Measurements from ENCODE around the gene ZNF701.
A peak's percentile ranks its signal among the peaks of the same experiment; 100 is the strongest.
"Not testable (repeated sequence)": the region's sequence is repeated elsewhere in the genome, so short reads cannot be mapped to it uniquely, and the experiment has no call there.

Gene ZNF701

DNA sequence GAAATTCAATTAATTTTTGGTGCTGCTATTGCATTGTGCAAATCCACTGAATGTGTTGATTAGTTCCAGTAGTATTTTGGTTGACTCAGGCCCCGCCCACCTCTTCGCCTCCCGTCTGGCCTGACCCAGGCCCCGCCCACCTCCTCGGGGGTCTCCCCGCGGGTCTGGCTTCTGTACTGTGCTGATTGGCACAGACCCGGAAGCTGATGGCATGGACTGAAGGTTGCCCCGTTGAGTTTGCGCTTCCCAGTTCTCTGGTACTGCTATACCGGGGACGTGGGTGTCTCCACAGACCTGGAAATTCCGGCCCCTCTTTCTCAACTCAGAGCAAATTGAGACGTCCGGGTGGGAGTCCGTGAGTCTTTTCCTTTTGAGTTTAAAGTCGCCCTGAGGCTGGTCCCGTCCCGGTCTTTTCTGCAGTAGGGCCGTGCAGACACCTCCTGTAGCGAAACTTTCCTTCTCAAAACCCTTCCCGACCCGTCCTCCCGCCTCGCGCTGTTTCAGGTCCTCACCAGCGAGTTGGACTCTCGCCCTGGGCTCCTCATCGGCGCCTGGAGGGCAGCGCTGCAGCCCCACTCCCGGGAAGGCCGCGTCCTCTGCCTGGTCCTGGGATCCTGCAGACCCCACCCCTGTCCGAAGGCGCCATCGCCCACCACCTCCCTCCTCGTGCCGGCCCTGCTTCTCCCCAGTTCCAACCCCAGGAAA is 14.8 kb downstream of the ZNF701 start:
- FAIRE-seq (no peak), DNase-seq (ENCODE audit: insufficient read length) (no peak)
- TF ChIP-seq POLR2A (IDR thresholded peaks at IDR 0.05; ENCODE audit: low read depth, low read length) (no peak), POLR2AphosphoS5 (IDR thresholded peaks at IDR 0.05; ENCODE audit: low read depth, low read length) (no peak), TAF1 (IDR thresholded peaks at IDR 0.05; ENCODE audit: borderline replicate concordance, low read depth, low read length) (no peak)

DNA sequence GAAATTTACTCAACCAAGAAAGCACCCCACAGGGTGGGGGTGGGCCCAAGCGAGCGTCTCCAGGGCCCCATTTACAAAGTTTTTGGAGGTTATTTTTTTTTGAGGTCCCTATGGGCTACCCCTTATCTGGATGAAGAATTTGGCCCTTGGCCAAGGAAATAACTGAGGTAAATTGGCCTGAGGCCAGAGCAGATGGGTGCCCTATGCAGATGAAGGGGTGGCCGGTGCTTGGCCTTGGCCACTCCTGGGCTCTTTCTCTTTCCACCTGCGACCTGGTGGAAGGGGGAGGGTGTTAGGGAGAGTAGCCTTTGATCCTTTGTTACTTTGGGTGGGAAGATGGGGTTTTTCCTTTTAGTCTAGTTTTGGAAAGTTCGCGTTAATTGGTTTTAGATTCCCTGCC is 15.5 kb downstream of the ZNF701 start:
- FAIRE-seq (no peak), DNase-seq (ENCODE audit: insufficient read length) (no peak)
- TF ChIP-seq TAF1 (IDR thresholded peaks at IDR 0.05; ENCODE audit: borderline replicate concordance, low read depth, low read length): no peak
- TF ChIP-seq POLR2AphosphoS5 (IDR thresholded peaks at IDR 0.05; ENCODE audit: low read depth, low read length): no peak
- TF ChIP-seq POLR2A (IDR thresholded peaks at IDR 0.05; ENCODE audit: low read depth, low read length): no peak

DNA sequence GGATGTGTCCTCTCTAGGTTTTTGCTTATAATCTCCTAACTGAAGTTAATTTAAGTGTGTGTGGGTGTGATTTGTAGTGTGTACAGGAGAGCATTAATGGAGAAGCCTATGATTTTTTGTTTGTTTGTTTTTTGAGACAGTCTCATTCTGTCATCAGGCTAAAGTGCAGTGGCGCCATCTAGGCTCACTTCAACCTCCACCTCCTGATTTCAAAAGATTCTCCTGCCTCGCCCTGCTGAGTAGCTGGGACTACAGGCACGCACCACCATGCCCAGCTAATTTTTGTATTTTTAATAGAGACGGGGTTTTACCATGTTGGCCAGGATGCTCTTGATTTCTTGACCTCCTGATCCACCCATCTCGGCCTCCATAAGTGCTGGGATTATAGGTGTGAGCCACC is 20.6 kb downstream of the ZNF701 start:
- FAIRE-seq: no peak

DNA sequence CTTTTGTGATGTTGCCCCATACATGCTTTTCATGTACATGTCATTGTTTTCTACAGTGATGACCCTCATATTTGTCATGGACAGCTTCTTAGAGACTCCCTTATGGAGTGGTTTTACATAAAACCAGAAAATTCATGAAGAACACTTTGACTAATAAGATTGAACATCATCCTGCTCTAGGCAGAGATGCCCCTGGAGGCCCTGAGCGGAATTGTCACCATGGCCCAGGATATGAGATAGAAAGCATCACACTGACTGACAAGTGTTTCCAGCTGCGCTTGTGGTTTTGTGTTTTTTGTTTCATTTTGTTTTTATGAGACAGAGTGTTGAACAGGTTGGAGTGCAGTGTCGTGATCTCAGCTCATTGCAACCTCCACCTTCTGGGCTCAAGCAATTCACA is 22.2 kb downstream of the ZNF701 start:
- DNase-seq (ENCODE audit: insufficient read length) (no peak), FAIRE-seq (no peak)
- TF ChIP-seq POLR2A (IDR thresholded peaks at IDR 0.05; ENCODE audit: low read depth, low read length) (no peak), TAF1 (IDR thresholded peaks at IDR 0.05; ENCODE audit: borderline replicate concordance, low read depth, low read length) (no peak), POLR2AphosphoS5 (IDR thresholded peaks at IDR 0.05; ENCODE audit: low read depth, low read length) (no peak)

More for the DNA sequence above, 20.6 kb downstream of the ZNF701 start:
- no peak for DNase-seq (ENCODE audit: insufficient read length)
- no peak for TF ChIP-seq TAF1 (IDR thresholded peaks at IDR 0.05; ENCODE audit: borderline replicate concordance, low read depth, low read length)
- no peak for TF ChIP-seq POLR2AphosphoS5 (IDR thresholded peaks at IDR 0.05; ENCODE audit: low read depth, low read length)
- TF ChIP-seq POLR2A (IDR thresholded peaks at IDR 0.05; ENCODE audit: low read depth, low read length): no peak

DNA sequence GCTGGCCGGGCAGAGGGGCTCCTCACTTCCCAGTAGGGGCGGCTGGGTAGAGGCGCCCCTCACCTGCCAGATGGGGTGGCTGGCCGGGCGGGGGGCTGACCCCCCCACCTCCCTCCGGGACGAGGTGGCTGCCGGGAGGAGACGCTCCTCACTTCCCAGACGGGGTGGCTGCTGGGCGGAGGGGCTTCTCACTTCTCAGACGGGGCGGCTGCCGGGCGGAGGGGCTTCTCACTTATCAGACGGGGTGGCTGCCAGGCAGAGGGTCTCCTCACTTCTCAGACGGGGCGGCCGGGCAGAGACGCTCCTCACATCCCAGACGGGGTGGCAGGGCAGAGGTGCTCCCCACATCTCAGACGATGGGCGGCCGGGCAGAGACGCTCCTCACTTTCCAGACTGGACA is 23.4 kb downstream of the ZNF701 start:
- not testable (repeated sequence) for DNase-seq (ENCODE audit: insufficient read length); FAIRE-seq

DNA sequence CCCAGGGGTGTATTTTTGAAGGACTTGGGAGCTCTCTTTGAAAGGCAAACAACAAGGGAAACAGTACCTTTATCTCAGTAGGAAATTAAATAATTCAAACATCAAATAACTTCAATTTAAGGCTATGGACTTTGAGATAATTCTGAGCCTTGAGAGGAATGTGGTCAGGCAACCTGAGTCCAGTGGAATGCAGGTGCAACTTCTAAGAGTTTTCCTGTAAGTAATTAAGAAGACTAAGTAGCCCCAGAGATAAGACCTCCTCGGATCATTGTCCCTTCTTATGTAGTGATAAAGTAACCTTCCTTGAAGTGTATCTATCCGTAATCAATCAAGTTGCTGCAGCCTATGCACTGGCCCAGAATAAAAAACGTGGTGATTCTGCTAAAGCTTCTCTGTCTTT is 29.2 kb downstream of the ZNF701 start:
- FAIRE-seq: no peak
- no peak for DNase-seq (ENCODE audit: insufficient read length)
- TF ChIP-seq POLR2A (IDR thresholded peaks at IDR 0.05; ENCODE audit: low read depth, low read length) (no peak), TAF1 (IDR thresholded peaks at IDR 0.05; ENCODE audit: borderline replicate concordance, low read depth, low read length) (no peak), POLR2AphosphoS5 (IDR thresholded peaks at IDR 0.05; ENCODE audit: low read depth, low read length) (no peak)

DNA sequence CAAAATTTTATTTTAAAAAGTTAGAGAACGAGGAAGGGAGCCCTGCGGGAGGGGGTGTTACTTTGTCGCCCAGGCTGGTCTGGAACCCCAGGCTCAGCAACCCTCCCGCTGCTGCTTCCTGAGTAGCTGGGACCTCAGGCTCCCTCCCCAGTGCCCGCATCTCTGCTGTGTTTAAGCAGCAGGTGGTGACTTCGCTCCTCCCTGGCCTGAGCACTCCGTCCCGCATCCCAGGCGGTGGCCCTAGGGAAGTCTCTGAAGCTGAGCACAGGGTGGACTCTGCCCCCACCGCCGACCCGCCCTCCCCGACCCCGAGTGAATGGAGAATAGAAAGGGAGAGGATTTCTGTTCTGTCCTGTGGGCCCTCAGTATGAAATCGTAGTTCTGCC is 30.5 kb downstream of the ZNF701 start:
- FAIRE-seq: no peak
- no peak for DNase-seq (ENCODE audit: insufficient read length)
- TF ChIP-seq POLR2A (IDR thresholded peaks at IDR 0.05; ENCODE audit: low read depth, low read length): no peak
- TF ChIP-seq POLR2AphosphoS5 (IDR thresholded peaks at IDR 0.05; ENCODE audit: low read depth, low read length): no peak
- no peak for TF ChIP-seq TAF1 (IDR thresholded peaks at IDR 0.05; ENCODE audit: borderline replicate concordance, low read depth, low read length)

DNA sequence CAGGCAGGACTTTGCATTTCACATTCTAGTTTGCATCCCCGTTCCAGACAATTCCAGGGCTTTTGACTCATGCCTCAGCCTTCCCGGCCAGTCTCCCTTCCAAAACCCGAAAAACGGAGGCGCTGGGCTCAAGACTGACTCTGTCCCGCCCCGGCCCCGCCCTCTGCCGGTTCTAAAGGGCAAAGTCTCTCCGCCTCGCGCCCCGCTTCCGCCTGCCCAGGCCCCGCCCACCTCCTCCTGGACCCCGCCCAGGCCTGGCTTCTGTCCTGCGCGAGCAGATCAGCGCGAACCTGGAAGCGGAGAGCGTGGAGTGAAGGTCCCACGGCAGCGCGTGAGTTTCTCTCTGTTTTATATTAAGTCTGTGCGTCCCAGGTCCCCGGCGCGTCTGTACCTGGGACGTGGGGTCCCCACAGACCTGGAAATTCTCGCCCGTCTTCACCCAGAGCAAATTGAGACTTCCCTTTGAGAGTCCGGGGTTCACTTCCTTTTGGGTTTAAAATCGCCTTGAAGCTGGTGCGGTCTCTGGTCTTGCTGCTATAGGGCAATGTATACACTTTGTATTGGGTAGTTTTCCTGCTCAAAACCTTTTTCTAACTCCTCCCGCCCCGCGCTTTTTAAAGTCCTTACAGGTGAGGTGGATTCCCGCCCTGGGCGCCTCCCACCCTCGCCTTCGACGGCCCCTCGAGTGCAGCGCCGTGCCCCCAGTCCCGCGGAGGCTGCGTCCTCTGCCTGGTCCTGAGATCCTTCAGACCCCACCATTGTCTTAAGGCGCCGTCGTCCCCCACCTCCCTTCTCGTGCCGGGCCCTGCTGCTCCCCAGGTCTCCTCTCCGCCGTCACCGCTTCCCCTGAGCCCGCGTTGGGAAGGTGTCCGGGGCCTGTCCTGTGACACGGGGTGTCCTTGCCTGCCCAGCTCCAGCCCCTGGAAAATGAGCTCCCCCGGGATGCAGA is 31.2 kb downstream of the ZNF701 start:
- TF ChIP-seq POLR2A (IDR thresholded peaks at IDR 0.05; ENCODE audit: low read depth, low read length): peak; percentile 70; the same call in 1 of the 2 replicates
- TF ChIP-seq TAF1 (IDR thresholded peaks at IDR 0.05; ENCODE audit: borderline replicate concordance, low read depth, low read length): no peak
- FAIRE-seq (peak; percentile 88), DNase-seq (ENCODE audit: insufficient read length) (peak; percentile 84)

DNA sequence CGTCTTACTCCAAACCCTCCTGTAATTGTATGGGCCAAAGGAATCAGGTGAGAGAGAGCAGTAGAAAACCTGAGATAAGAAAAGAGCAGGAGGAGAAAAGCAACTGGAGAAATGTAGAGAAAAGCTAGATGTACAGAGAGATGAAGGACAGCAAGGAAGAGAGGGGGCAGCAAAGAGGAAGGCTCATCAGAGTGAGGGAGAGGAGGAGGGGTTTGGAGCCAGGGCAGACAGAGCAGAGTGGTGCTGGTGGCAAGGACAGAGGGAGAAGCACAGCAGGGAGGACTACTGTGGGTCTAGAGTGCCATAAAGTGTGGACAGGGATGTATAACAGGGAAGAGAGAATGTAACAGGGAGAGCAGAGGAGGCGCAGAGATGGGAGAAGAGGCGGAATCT is 31.9 kb downstream of the ZNF701 start:
- not testable (repeated sequence) for FAIRE-seq

DNA sequence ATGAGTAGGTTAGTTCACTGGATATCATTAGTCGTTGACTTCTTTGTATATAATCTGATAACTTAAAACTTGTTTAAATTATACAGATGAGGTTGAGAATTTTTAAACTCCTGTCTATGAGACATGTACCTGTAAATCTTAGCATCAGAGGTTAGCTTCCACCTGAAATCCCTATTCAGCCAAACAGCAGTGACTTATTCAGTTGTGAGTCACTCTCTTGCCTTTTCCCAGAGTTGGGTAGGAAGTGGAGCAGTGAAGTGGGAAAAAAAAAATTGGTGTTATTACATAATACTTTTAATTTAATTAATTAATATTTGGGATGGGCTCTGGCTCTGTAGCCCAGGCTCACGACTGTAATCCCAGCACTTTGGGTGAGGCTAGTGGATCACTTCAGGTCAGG is 32.9 kb downstream of the ZNF701 start:
- no peak for DNase-seq (ENCODE audit: insufficient read length)
- TF ChIP-seq POLR2AphosphoS5 (IDR thresholded peaks at IDR 0.05; ENCODE audit: low read depth, low read length) (no peak), POLR2A (IDR thresholded peaks at IDR 0.05; ENCODE audit: low read depth, low read length) (no peak), TAF1 (IDR thresholded peaks at IDR 0.05; ENCODE audit: borderline replicate concordance, low read depth, low read length) (no peak)

More for the DNA sequence above, 31.9 kb downstream of the ZNF701 start:
- DNase-seq (ENCODE audit: insufficient read length): not testable (repeated sequence)

DNA sequence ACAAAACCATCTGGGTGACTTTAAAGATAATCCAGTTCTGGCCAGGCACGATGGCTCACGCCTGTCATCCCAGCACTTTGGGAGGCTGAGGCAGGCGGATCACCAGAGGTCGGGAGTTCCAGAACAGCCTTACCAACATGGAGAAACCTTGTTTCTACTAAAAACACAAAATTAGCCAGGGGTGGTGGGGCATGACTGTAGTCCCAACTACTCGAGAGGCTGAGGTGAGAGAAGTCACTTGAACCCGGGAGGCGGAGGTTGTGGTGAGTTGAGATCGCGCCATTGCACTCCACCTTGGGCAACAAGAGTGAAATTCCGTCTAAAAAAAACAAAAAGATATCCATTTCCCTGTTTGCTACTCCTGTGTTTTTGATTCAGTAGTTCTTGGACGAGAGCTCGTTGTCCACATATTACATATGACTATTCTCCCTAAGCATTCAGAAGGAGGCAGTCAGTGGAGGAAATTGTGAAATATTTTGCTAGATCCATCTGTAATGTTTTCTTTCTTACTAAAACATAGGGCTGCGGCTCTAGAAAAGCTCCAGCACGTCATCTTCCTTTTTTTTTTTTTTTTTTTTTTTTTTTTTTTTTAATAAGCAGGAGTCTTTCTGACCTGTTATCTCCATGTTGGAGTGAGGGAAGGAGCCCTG is 33.6 kb downstream of the ZNF701 start:
- FAIRE-seq (no peak), DNase-seq (ENCODE audit: insufficient read length) (no peak)
- TF ChIP-seq POLR2A (IDR thresholded peaks at IDR 0.05; ENCODE audit: low read depth, low read length): no peak
- no peak for TF ChIP-seq POLR2AphosphoS5 (IDR thresholded peaks at IDR 0.05; ENCODE audit: low read depth, low read length)

More for the DNA sequence above, 32.9 kb downstream of the ZNF701 start:
- no peak for FAIRE-seq

Data from GM12892 (cell line).